Measurements from ENCODE around the gene LDB1.

Gene LDB1

DNA sequence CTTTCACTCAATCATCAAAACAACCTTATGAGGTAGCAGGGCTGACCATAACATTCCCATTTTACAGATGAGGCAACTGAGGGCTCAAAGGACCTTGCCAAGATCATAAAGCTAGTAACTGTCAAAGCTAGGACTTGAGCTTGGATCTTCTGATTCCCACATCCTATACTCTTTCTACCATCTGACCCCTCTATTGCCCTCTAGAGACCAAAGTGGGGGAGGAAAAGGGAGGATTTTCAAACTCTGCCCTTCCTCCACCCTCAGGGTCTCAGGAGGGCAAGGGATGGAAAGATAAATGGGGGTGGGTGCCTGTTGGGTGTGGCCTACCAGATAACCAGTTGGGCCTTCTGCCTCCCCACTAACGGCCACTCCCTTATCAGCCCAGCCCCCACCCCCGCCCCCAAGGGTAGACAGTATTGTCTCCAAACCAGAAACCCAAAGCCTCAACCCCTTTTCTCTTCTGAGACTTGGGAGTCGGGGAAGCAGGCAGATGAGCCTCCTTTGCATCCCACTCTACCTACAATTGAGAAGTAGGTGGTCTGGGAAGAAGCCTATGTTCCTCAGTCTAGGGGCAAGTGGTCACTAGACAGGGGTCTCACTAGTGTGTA is 7.9 kb downstream of the LDB1 start:
- no peak for DNase-seq

GRCh38 chr10:102111276-102111675 is 8.9 kb downstream of the LDB1 start:
- DNase-seq = no peak

DNA sequence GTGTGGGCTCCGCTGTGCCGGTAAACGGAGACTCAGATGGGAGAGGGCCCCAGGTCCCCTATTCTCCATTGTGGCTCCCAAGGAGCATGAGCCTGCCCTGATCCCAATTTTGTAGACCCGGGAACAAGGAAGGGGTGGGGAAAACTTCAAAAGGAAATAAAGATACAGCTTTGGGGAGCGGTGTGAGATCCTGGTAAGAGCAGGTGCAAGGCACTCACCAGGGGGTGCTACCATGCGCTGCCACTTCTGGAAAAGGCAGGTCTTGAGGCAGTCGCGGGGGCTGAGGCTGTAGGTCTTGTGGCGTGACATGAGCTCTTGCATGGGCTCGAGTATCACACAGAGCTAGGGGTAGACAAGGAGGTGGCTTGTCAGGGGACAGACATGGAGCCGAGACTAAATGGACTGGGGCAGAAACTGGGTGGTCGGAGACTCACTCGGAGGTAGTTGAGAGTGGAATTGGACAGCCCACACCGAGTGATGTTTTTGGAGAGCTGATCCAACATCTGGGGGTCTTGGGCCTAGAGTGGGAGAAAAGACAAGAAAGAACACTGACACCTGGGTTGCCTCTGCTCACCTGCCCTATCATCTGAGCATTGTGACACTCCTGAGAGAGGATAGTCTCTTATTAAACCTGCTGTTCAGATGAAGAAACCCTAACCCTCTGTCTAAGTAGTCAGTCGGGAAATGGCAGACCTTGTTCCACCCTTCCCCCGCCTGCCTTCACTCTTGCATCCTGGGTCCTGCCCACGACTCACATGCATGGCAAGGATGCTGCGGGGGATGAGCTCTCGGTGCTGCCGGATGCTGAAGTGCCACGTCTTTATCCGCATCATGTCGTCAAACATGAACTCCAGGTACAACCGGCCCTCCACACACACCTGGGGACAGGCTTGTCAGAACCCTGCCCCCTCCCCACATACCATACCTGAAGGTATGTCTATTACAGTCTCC is 10.7 kb downstream of the LDB1 start:
- DNase-seq = no peak

GRCh38 chr10:102106998-102107397 is 13.2 kb downstream of the LDB1 start:
- DNase-seq = no peak

GRCh38 chr10:102102421-102102820 is 17.7 kb downstream of the LDB1 start:
- DNase-seq = peak; percentile 34

GRCh38 chr10:102101152-102101551 is 19.0 kb downstream of the LDB1 start:
- DNase-seq = no peak

GRCh38 chr10:102096449-102096848 is 23.7 kb downstream of the LDB1 start:
- DNase-seq = no peak

GRCh38 chr10:102090772-102091171 is 29.4 kb downstream of the LDB1 start:
- peak; percentile 48 for DNase-seq

- no peak for DNase-seq
Observed at GRCh38 chr10:102086196-102086595, 34.0 kb downstream of the LDB1 start.

- no peak for DNase-seq
Observed at GRCh38 chr10:102085336-102085735, 34.8 kb downstream of the LDB1 start.

GRCh38 chr10:102083541-102083940 is 36.6 kb downstream of the LDB1 start:
- no peak for DNase-seq

DNA sequence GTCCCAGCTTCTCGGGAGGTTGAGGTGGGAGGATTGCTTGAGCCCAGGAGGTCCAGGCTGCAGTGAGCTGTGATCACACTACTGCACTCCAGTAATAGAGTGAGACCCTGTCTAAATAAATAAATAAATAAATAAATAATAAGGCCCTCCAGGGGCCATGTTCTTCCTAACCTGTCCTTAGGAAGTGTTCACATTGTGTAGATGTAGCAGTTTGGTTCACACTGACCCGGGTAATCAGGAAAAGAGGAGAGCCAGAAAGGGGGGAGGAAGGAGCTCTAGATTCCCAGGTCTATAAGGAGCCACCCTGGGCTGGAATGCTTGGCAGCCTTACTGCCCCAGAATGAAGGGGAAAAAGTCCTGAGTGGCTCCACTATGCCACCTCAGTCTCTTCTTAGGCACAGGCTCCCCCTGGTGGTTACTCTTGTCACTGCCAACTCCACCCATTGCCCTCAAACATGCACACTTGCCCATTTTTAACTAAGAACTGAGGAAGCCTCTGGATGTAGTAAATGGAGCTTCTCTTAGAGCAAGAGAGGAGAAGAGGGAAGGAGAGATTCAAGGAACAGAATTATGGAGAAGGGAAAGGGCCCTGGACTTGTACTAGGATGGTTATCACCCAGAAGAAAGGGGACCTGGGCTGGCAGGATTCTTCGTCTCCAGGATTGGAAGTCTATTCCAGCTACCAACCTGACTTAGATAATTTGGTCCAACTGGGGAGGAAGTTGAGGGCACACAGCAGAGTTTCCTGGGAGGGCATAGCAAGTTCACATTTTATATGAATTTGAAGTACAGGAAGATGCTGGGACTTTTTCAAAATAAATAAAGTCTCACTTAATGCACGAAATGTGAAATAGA is 47.3 kb downstream of the LDB1 start:
- peak; percentile 82 for DNase-seq

GRCh38 chr10:102069071-102069470 is 51.1 kb downstream of the LDB1 start:
- no peak for DNase-seq

DNA sequence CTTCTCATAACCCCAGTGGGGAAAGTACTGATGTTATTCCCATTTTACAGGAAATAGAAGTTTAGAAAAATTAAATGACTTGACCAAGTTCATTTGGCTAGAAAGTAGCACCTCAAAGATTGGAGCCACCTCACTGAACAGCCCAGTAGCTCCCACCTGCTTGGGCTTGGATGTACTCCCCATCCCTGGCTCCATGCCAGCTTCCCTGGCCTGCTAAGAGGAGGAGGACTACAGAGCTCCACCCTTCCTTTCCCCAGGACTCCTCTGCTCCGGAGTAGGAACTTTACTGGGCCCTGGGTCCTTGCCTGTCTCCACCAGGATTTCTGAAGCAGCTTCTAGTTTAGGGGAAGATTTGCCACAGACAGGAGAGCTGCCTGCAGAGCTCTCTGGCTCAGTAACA is 52.0 kb downstream of the LDB1 start:
- DNase-seq = no peak

GRCh38 chr10:102067091-102067916 is 52.9 kb downstream of the LDB1 start:
- no peak for DNase-seq

DNA sequence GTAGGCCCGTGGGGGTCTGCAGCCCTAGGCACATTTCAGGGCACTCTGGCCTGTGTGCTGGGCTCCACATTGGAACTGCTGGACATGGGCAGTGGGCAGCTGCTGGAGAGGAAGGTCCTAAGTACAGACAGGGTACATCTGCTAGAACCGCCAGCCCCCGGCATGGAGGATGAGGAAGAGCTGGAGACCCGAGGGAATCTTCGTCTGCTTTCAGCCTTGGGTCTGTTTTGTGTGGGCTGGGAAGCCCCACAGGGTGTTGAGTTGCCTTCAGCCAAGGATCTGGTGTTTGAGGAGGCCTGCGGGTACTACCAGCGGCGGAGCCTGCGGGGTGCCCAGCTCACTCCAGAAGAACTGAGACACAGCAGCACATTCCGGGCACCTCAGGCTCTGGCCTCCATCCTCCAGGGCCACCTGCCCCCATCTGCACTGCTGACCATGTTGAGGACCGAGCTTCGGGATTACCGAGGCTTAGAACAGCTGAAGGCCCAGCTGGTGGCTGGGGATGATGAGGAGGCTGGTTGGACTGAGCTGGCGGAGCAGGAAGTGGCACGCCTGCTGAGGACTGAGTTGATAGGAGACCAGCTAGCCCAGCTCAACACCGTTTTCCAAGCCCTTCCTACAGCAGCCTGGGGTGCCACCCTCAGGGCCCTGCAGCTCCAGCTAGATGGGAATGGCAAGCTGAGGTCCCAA is 53.6 kb downstream of the LDB1 start:
- DNase-seq = peak; percentile 14

- DNase-seq = peak; percentile 30
Observed at GRCh38 chr10:102065561-102066398, 54.4 kb downstream of the LDB1 start.

DNA sequence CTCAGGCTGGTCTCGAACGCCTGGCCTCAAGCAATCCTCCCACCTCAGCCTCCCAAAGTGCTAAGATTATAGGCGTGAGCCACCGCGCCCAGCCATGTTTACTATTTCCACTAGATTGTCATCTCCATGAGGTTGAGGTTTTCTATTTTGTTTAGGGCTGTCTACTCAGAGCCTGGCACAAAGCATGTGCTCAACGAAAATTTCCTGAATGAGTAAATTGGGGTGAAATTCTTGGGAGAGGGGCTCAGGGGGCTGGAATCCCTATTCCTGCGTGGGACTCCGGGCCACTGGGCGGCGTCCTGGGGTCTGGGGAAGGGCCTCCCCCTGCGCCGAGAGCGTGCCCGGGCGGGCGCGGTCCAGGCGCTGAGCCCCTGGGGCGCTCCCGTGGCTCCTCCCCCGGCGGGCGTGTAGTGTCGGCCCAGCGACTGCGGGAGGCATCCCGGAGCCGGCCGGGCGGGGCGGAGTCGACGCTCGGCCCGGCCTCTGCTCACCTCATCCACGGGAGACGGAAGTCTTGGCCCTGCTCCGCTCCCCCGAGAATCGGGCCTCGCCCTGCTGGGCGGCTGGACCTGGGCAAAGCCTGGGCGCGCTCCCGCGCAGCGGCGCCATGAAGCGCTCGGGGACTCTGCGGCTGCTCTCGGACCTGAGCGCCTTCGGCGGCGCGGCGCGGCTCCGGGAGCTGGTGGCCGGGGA is 55.2 kb downstream of the LDB1 start, which contains the start of gene HPS6:
Gene HPS6, plus strand, starts transcription at position 482 of the 693 bp plus-strand sequence. Its CDS starts 126 bp downstream, at position 608.
- DNase-seq = peak; percentile 91

DNA sequence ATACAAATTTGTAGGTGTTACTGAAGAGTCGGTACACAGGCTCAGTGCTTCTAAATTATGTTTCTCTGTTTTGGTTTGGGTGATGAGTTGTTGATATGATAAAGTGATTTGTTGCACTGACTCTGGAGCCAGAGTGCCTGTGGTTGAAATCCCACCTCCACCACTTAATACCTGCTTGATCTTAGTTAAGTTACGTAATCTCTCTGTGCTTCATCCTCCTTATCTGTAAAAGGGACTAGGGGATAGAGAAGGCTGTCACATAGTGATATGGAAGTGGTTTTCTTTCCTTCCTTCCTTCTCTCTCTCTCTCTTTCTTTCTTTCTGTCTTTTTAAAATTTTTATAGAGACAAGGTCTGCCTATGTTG is 55.7 kb downstream of the LDB1 start:
- DNase-seq = no peak

DNA sequence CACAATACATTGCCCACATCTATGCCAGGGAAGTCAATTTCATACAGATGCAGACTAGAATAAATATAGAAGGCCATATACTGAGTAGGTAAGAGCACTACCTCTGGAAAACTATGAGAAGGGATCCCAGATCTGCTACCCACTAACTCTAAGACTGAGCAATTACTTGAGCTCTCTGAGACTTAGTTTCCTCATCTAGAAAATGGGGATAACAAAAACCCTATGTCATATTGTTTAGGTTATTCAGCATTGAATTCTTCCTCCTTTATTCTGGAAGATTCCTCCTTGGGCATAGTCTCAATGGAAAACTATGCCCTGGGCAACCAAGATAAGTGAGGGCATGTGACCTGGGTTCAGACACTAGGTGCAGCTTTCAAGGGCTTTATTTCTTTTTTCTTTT is 60.2 kb downstream of the LDB1 start:
- no peak for DNase-seq

Measured in EL (cell line).